Right lobe of liver (tissue), 4 donors: ENCODE measurements around the gene NFKBIL1.

Experiments used
- POLR2A ChIP-seq: fragments of 450-650 bp; IDR thresholded peaks from one replicate; pipeline ENCODE4 v1.6.1; 2017; ENCODE audit warnings: antibody characterized with exemption, mild to moderate bottlenecking
- TF ChIP-seq, protein P1 (sequence below), 4 donors: fragments of 200-600 bp in 3 of 4; fragments of 450-650 bp in 1 of 4; IDR thresholded peaks; one replicate each; pipeline versions ENCODE4 v1.5.1 to v1.8.0; 2016 to 2022; ENCODE audit warnings: antibody characterized with exemption in 4 of 4, mild to moderate bottlenecking in 2 of 4
- donor health status: DM: no; HTN: no; CAD: no.
- donor health status: DM: no; HTN: no; CAD: no.
- donor health status: DM: no; HTN: yes; CAD: no.

DNA sequence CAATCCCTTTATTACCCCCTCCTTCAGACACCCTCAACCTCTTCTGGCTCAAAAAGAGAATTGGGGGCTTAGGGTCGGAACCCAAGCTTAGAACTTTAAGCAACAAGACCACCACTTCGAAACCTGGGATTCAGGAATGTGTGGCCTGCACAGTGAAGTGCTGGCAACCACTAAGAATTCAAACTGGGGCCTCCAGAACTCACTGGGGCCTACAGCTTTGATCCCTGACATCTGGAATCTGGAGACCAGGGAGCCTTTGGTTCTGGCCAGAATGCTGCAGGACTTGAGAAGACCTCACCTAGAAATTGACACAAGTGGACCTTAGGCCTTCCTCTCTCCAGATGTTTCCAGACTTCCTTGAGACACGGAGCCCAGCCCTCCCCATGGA lies 30.2 kb downstream of the NFKBIL1 start:
- TF ChIP-seq, protein P1, sequence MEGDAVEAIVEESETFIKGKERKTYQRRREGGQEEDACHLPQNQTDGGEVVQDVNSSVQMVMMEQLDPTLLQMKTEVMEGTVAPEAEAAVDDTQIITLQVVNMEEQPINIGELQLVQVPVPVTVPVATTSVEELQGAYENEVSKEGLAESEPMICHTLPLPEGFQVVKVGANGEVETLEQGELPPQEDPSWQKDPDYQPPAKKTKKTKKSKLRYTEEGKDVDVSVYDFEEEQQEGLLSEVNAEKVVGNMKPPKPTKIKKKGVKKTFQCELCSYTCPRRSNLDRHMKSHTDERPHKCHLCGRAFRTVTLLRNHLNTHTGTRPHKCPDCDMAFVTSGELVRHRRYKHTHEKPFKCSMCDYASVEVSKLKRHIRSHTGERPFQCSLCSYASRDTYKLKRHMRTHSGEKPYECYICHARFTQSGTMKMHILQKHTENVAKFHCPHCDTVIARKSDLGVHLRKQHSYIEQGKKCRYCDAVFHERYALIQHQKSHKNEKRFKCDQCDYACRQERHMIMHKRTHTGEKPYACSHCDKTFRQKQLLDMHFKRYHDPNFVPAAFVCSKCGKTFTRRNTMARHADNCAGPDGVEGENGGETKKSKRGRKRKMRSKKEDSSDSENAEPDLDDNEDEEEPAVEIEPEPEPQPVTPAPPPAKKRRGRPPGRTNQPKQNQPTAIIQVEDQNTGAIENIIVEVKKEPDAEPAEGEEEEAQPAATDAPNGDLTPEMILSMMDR (IDR thresholded peaks at IDR 0.05), result no peak
- TF ChIP-seq POLR2A, result no peak
